Adrenal gland (tissue), 12 donors: ENCODE data around the gene MGST3. TPM values are rescaled to one million over a fixed set of nuclear protein-coding genes. Genes with fewer than 3 reads are reported as not detected.
"Not testable (repeated sequence)": the region's sequence is repeated elsewhere in the genome, so short reads cannot be mapped to it uniquely, and the experiment has no call there.

Experiments
- DNase-seq, 7 donors: peaks; one replicate each; pipeline ENCODE4 v3.0.0-alpha.2; 2019 to 2020
- H3K27ac ChIP-seq, 5 donors: fragments of 200-600 bp; sonication (generic) in 4 of 5; 1 replicate in 3 of 5; 2 replicates in 2 of 5; pipeline versions ENCODE4 v1.5.1 to v1.8.0; 2016 to 2020; ENCODE audit warnings: mild to moderate bottlenecking in 1 of 5
- H3K27me3 ChIP-seq: fragments of 200-600 bp; 2 replicates; pipeline ENCODE4 v1.8.0; 2021
- H3K36me3 ChIP-seq, 2 donors: fragments of 200-600 bp; replicated peaks in 1 of 2; 1 replicate in 1 of 2; 2 replicates in 1 of 2; pipeline versions ENCODE4 v1.5.1 to v1.8.0; 2018 to 2022
- H3K4me1 ChIP-seq, 2 donors: fragments of 200-600 bp; replicated peaks in 1 of 2; 1 replicate in 1 of 2; 2 replicates in 1 of 2; pipeline versions ENCODE4 v1.5.1 to v1.8.0; 2018 to 2021
- H3K4me3 ChIP-seq, 4 donors: fragments of 200-600 bp; sonication (generic) in 3 of 4; one replicate each; pipeline ENCODE4 v1.5.1; 2016 to 2018
- H3K9me3 ChIP-seq, 3 donors: fragments of 200-600 bp; sonication (generic) in 1 of 3; replicated peaks in 1 of 3; 1 replicate in 2 of 3; 2 replicates in 1 of 3; pipeline versions ENCODE4 v1.5.1 to v1.8.0; 2016 to 2021
- CTCF ChIP-seq, 6 experiments: fragments of 450-650 bp in 4 of 6; fragments of 200-600 bp in 2 of 6; sonication (generic) in 1 of 6; IDR thresholded peaks; 1 replicate in 5 of 6; 2 replicates in 1 of 6; pipeline versions ENCODE4 v1.5.1 to v1.8.0; 2016 to 2021; ENCODE audit warnings: antibody characterized with exemption in 6 of 6, mild to moderate bottlenecking in 2 of 6, moderate library complexity in 1 of 6
- POLR2A ChIP-seq, 2 donors: fragments of 450-650 bp; IDR thresholded peaks; one replicate each; pipeline ENCODE4 v1.6.1; 2017; ENCODE audit warnings: antibody characterized with exemption in 2 of 2, mild to moderate bottlenecking in 2 of 2, moderate library complexity in 1 of 2
- WGBS, 4 donors: extraction: QIAGEN DNeasy Blood & Tissue Kit in 2 of 4; methylation state at CpG; one replicate each; pipeline versions ENCODE4 v1.1.5 to v1.1.7; 2013 to 2017; 5-methylcytosine and 5-hydroxymethylcytosine counted together
- intact Hi-C, 2 donors: fragments of 100-400 bp; cut with DNase I; formaldehyde crosslinking; loops; one replicate each; pipeline versions ENCODE4 v1.14.1 to v1.15.0; 2022 to 2023
- polyA plus RNA-seq, 3 donors: library from polyadenylated mRNA; stranded (reverse); fragments of 200-250 nt in 2 of 3; fragments of 350-450 nt in 1 of 3; fragmentation: Illumina TruSeq in 1 of 3; extraction: RNeasy Lipid Tissue Mini Kit (QIAGEN cat#74804) in 1 of 3; gene quantifications; one replicate each; pipeline ENCODE4 v1.2.3, GENCODE V29; 2013 to 2014
- total RNA-seq, 9 donors: library from RNA; depleted of rRNA in 4 of 9; stranded (reverse); fragments of >200 nt in 4 of 9; fragments of 120-200 nt in 1 of 9; fragmentation: NEBNext Ultra II Directional in 1 of 9; extraction: Animal tissue kit (Norgen Biotek cat#: 25700) in 1 of 9; gene quantifications; one replicate each; pipeline versions ENCODE4 v1.1.0 to v1.2.4, GENCODE V29; 2013 to 2023
- donor health status: healthy with polysubstance abuse.
- donor health status: Bipolar disorder and iron deficiency.
- donor health status: DM: yes; HTN: yes; CAD: no.
- donor health status: DM: no; HTN: no; CAD: no.
- donor health status: DM: no; HTN: no; CAD: no.
- donor health status: DM: yes; HTN: yes; CAD: no.

The MGST3 gene
- total and polyA plus RNA-seq, 12 donors: 193 to 441 (median 288) TPM

GRCh38 chr1:165698761-165699052 lies 67.7 kb downstream of the MGST3 start:
- peaks cover 18 to 34% of the 10 kb centered on the region in 2 donors for H3K4me1 ChIP-seq
- 0% methylated on average over 7 of the region's 7 CpGs for WGBS, 4 donors
- H3K4me3 ChIP-seq: peak overlapping the region in 2 of 4 donors; percentile 65 to 79
- DNase-seq: no peak
- H3K36me3 ChIP-seq: no peaks in the 10 kb centered on the region
- TF ChIP-seq POLR2A (IDR thresholded peaks at IDR 0.05): no peak
- TF ChIP-seq CTCF (IDR thresholded peaks at IDR 0.05): peak in 1 of 6 experiments; percentile 36
- H3K9me3 ChIP-seq: no peaks in the 10 kb centered on the region
- intact Hi-C loops: loop anchor here in 1 of 2 donors (10.0 kb wide), 1 partner anchor 64 kb away; the partner anchor contains the start of gene MGST3
- H3K27ac ChIP-seq: peak overlapping the region; percentile 41 to 98 (median 95)
- H3K27me3 ChIP-seq: no peaks in the 10 kb centered on the region

- DNase-seq: no peak
- H3K4me1 ChIP-seq: peaks cover 18 to 34% of the 10 kb centered on the region in 2 donors
- H3K4me3 ChIP-seq: no peak overlapping the region
- no peaks in the 10 kb centered on the region for H3K9me3 ChIP-seq
- intact Hi-C loops: loop anchor here in 1 of 2 donors (10.0 kb wide), 1 partner anchor 65 kb away; the partner anchor contains the start of gene MGST3
- 88 to 95% (median 93%) methylated on average over 3 of the region's 3 CpGs for WGBS, 4 donors
- no peak overlapping the region for H3K27ac ChIP-seq
- TF ChIP-seq CTCF (IDR thresholded peaks at IDR 0.05): no peak
- no peak for TF ChIP-seq POLR2A (IDR thresholded peaks at IDR 0.05)
- H3K36me3 ChIP-seq: no peaks in the 10 kb centered on the region
- no peaks in the 10 kb centered on the region for H3K27me3 ChIP-seq
Measured at GRCh38 chr1:165699577-165699976, 68.5 kb downstream of the MGST3 start.

GRCh38 chr1:165701922-165702321 lies 70.9 kb downstream of the MGST3 start:
- intact Hi-C loops: loop anchor here in 1 of 2 donors (10.0 kb wide), 1 partner anchor 97 kb away; no protein-coding TSS in a partner anchor
- not testable (repeated sequence) for H3K27me3 ChIP-seq, H3K27ac ChIP-seq, H3K4me3 ChIP-seq, H3K9me3 ChIP-seq, H3K36me3 ChIP-seq, DNase-seq
- 89 to 96% (median 92%) methylated on average over 7 of the region's 7 CpGs for WGBS, 4 donors
- H3K4me1 ChIP-seq: peaks cover 6 to 11% of the 10 kb centered on the region in 2 donors

- 56 to 74% (median 64%) methylated on average over 2 of the region's 2 CpGs for WGBS, 4 donors
- intact Hi-C loops: loop anchor here in 1 of 2 donors (10.0 kb wide), 1 partner anchor 99 kb away; no protein-coding TSS in a partner anchor
- no peaks in the 10 kb centered on the region for H3K36me3 ChIP-seq
- no peaks in the 10 kb centered on the region for H3K9me3 ChIP-seq
- H3K27ac ChIP-seq: no peak overlapping the region
- no peak overlapping the region for H3K4me3 ChIP-seq
- no peak for DNase-seq
- H3K27me3 ChIP-seq: no peaks in the 10 kb centered on the region
- H3K4me1 ChIP-seq: peaks cover 0 to 4% of the 10 kb centered on the region in 2 donors
- TF ChIP-seq CTCF (IDR thresholded peaks at IDR 0.05) (no peak), POLR2A (IDR thresholded peaks at IDR 0.05) (no peak)
Measured at GRCh38 chr1:165703648-165704047, 72.6 kb downstream of the MGST3 start.

Other genes with a start within 250 kb of the MGST3 start
- 1 to 10 TPM in 4 of 9 donors, under 1 TPM in 3, not detected in 2; 0.17 to 2.4 (median 1.2) TPM for gene RXRG, start 186.1 kb upstream of the MGST3 start, total RNA-seq
- gene RXRG, start 186.1 kb upstream of the MGST3 start, polyA plus RNA-seq: 1 to 10 TPM in 1 of 3 donors, under 1 TPM in 2; 0.68 to 2.1 (median 0.80) TPM
- gene LRRC52, start 87.2 kb upstream of the MGST3 start, total RNA-seq: not detected
- gene LRRC52, start 87.2 kb upstream of the MGST3 start, polyA plus RNA-seq: not detected
- gene ALDH9A1, start 67.3 kb downstream of the MGST3 start, total RNA-seq: 100 to 1,000 TPM; 127 to 269 (median 173) TPM
- gene ALDH9A1, start 67.3 kb downstream of the MGST3 start, polyA plus RNA-seq: 100 to 1,000 TPM in 1 of 3 donors, 10 to 100 TPM in 2; 36.0 to 232 (median 70.0) TPM
- 100 to 1,000 TPM in 6 of 9 donors, 10 to 100 TPM in 3; 60.0 to 218 (median 131) TPM for gene TMCO1, start 137.6 kb downstream of the MGST3 start, total RNA-seq
- gene TMCO1, start 137.6 kb downstream of the MGST3 start, polyA plus RNA-seq: 100 to 1,000 TPM in 1 of 3 donors, 10 to 100 TPM in 2; 33.4 to 280 (median 44.9) TPM
- 10 to 100 TPM in 8 of 9 donors, 1 to 10 TPM in 1; 5.4 to 22.7 (median 14.3) TPM for gene UCK2, start 196.4 kb downstream of the MGST3 start, total RNA-seq
- gene UCK2, start 196.4 kb downstream of the MGST3 start, polyA plus RNA-seq: 10 to 100 TPM; 11.9 to 19.1 (median 13.1) TPM